Liver (tissue), 9 donors: ENCODE measurements around the gene FAM184B. TPM values are rescaled to one million over a fixed set of nuclear protein-coding genes. Genes with fewer than 3 reads are reported as not detected.

Experiments used
- DNase-seq: peaks from one replicate; pipeline ENCODE4 v3.0.0-alpha.2; 2017; ENCODE audit warnings: low spot score
- H3K27ac ChIP-seq, 2 donors: one replicate each; pipeline ENCODE4 v1.7.0; 2013; ENCODE audit warnings: inconsistent platforms in 2 of 2, low read length in 2 of 2, control low read depth in 1 of 2, low read depth in 1 of 2, mild to moderate bottlenecking in 1 of 2
- H3K27me3 ChIP-seq, 4 donors: one replicate each; pipeline versions ENCODE4 v1.6.1 to v1.7.0; 2013; ENCODE audit warnings: low read length in 3 of 4, inconsistent platforms in 1 of 4, mild to moderate bottlenecking in 1 of 4, moderate library complexity in 1 of 4; ENCODE audit not compliant: control insufficient read depth in 4 of 4, insufficient read depth in 4 of 4
- H3K36me3 ChIP-seq, 4 donors: one replicate each; pipeline versions ENCODE4 v1.6.1 to v1.7.0; 2013; ENCODE audit warnings: low read length in 3 of 4, mild to moderate bottlenecking in 3 of 4, low read depth in 1 of 4, moderate library complexity in 1 of 4; ENCODE audit not compliant: control insufficient read depth in 4 of 4, insufficient read depth in 3 of 4
- H3K4me1 ChIP-seq, 4 donors: one replicate each; pipeline versions ENCODE4 v1.6.1 to v1.7.0; 2013; ENCODE audit warnings: low read length in 3 of 4, mild to moderate bottlenecking in 3 of 4, moderate library complexity in 1 of 4; ENCODE audit not compliant: control insufficient read depth in 4 of 4, insufficient read depth in 4 of 4
- H3K4me3 ChIP-seq, 3 donors: one replicate each; pipeline versions ENCODE4 v1.6.1 to v1.7.0; 2013; ENCODE audit warnings: low read length in 3 of 3, control low read depth in 1 of 3, low read depth in 1 of 3, mild to moderate bottlenecking in 1 of 3
- H3K9ac ChIP-seq, 2 donors: one replicate each; pipeline ENCODE4 v1.7.0; 2013; ENCODE audit warnings: low read length in 2 of 2, mild to moderate bottlenecking in 2 of 2, moderate library complexity in 2 of 2, control low read depth in 1 of 2, low read depth in 1 of 2
- H3K9me3 ChIP-seq, 4 donors: one replicate each; pipeline versions ENCODE4 v1.6.1 to v1.7.0; 2013; ENCODE audit warnings: low read length in 3 of 4; ENCODE audit not compliant: control insufficient read depth in 4 of 4
- ATF3 ChIP-seq: IDR thresholded peaks from 2 replicates; pipeline ENCODE4 v1.6.1; 2016; ENCODE audit warnings: antibody characterized with exemption
- CTCF ChIP-seq: fragments of 150-350 bp; IDR thresholded peaks from 2 replicates; pipeline ENCODE4 v1.5.1; 2017; ENCODE audit warnings: improper control_type of control experiment, low read depth, low read length; ENCODE audit not compliant: missing input control
- EGR1 ChIP-seq, 2 donors: IDR thresholded peaks; 2 replicates each; pipeline ENCODE4 v1.6.1; 2016 to 2018; ENCODE audit warnings: antibody characterized with exemption in 2 of 2, low read depth in 2 of 2
- FOXA1 ChIP-seq: IDR thresholded peaks from 2 replicates; pipeline ENCODE4 v1.6.1; 2016; ENCODE audit warnings: antibody characterized with exemption
- FOXA2 ChIP-seq: IDR thresholded peaks from 2 replicates; pipeline ENCODE4 v1.6.1; 2016; ENCODE audit warnings: antibody characterized with exemption
- GABPA ChIP-seq, 2 donors: IDR thresholded peaks in 1 of 2; conservative IDR thresholded peaks in 1 of 2; 2 replicates each; pipeline ENCODE4 v1.6.1; 2016; ENCODE audit warnings: antibody characterized with exemption in 2 of 2, mild to moderate bottlenecking in 1 of 2, moderate library complexity in 1 of 2
- HNF4A ChIP-seq, 2 donors: conservative IDR thresholded peaks; 2 replicates each; pipeline ENCODE4 v1.6.1; 2016; ENCODE audit warnings: antibody characterized with exemption in 2 of 2, mild to moderate bottlenecking in 2 of 2
- HNF4G ChIP-seq: IDR thresholded peaks from 2 replicates; pipeline ENCODE4 v1.6.1; 2016; ENCODE audit warnings: antibody characterized with exemption
- JUND ChIP-seq, 2 donors: IDR thresholded peaks; 2 replicates each; pipeline ENCODE4 v1.6.1; 2016; ENCODE audit warnings: antibody characterized with exemption in 2 of 2
- MAX ChIP-seq: IDR thresholded peaks from 2 replicates; pipeline ENCODE4 v1.6.1; 2016; ENCODE audit warnings: antibody characterized with exemption
- NR2F2 ChIP-seq: IDR thresholded peaks from 2 replicates; pipeline ENCODE4 v1.6.1; 2016; ENCODE audit warnings: antibody characterized with exemption
- RAD21 ChIP-seq, 2 donors: IDR thresholded peaks; 2 replicates each; pipeline ENCODE4 v1.6.1; 2016; ENCODE audit warnings: antibody characterized with exemption in 2 of 2, mild to moderate bottlenecking in 2 of 2
- REST ChIP-seq: IDR thresholded peaks from 2 replicates; pipeline ENCODE4 v1.6.1; 2016; ENCODE audit warnings: antibody characterized with exemption, mild to moderate bottlenecking
- RXRA ChIP-seq, 2 donors: IDR thresholded peaks; 2 replicates each; pipeline ENCODE4 v1.6.1; 2017 to 2018; ENCODE audit warnings: antibody characterized with exemption in 2 of 2, mild to moderate bottlenecking in 1 of 2
- SP1 ChIP-seq: IDR thresholded peaks from 2 replicates; pipeline ENCODE4 v1.6.1; 2018; ENCODE audit warnings: antibody characterized with exemption, mild to moderate bottlenecking
- TAF1 ChIP-seq: conservative IDR thresholded peaks from 2 replicates; pipeline ENCODE4 v1.6.1; 2016; ENCODE audit warnings: antibody characterized with exemption, mild to moderate bottlenecking
- YY1 ChIP-seq: IDR thresholded peaks from 2 replicates; pipeline ENCODE4 v1.6.1; 2016; ENCODE audit warnings: antibody characterized with exemption, mild to moderate bottlenecking
- WGBS: extraction: QIAGEN DNeasy Blood & Tissue Kit; methylation state at CpG from one replicate; pipeline ENCODE4 v1.1.7; 2013; 5-methylcytosine and 5-hydroxymethylcytosine counted together
- polyA plus RNA-seq, 2 donors: library from polyadenylated mRNA; stranded (reverse) in 1 of 2; unstranded in 1 of 2; fragments of 200-250 nt in 1 of 2; fragments of >200 nt in 1 of 2; fragmentation: Nextera tagmentation in 1 of 2; extraction: Ambion mirVana in 1 of 2; gene quantifications; one replicate each; pipeline versions ENCODE4 v1.2.1 to v1.2.3, GENCODE V29; 2013 to 2015
- total RNA-seq, 2 donors: library from RNA; depleted of rRNA; stranded (reverse); fragments of >200 nt; gene quantifications; one replicate each; pipeline ENCODE4 v1.2.3, GENCODE V29; 2014
- donor health status: healthy.
- donor health status: healthy.
- donor health status: healthy.
- donor health status: healthy.
- donor health status: healthy.

Gene FAM184B
- total and polyA plus RNA-seq, 4 donors, result 0.01 TPM; not detected in 3

GRCh38 chr4:17787315-17787714 lies 5.9 kb upstream of the FAM184B start:
- WGBS, result 92% methylated on average over 5 of the region's 5 CpGs

GRCh38 chr4:17786567-17786966 lies 5.1 kb upstream of the FAM184B start:
- no peak for DNase-seq
- Histone ChIP-seq H3K27me3 (peaks cover 0 to 7% (median 2%) of the 10 kb centered on the region in 4 donors), H3K9me3 (no peaks in the 10 kb centered on the region), H3K4me1 (peaks cover 2 to 7% (median 5%) of the 10 kb centered on the region in 4 donors), H3K27ac (no peak overlapping the region), H3K4me3 (no peak overlapping the region), H3K9ac (no peak overlapping the region), H3K36me3 (no peaks in the 10 kb centered on the region)
- 78% methylated on average over 5 of the region's 5 CpGs for WGBS
- no peak for TF ChIP-seq SP1
- no peak for TF ChIP-seq FOXA1
- TF ChIP-seq MAX, result no peak
- no peak for TF ChIP-seq HNF4G
- TF ChIP-seq YY1, result no peak
- no peak for TF ChIP-seq ATF3
- TF ChIP-seq RXRA (IDR thresholded peaks at IDR 0.05), result no peak
- TF ChIP-seq GABPA (IDR thresholded peaks at IDR 0.05 in 1 of 2, conservative IDR thresholded peaks at IDR 0.05 in 1 of 2), result no peak
- TF ChIP-seq FOXA2, result no peak
- no peak for TF ChIP-seq REST
- no peak for TF ChIP-seq EGR1 (IDR thresholded peaks at IDR 0.05; ENCODE audit: low read depth in 2 of 2)
- TF ChIP-seq TAF1, result no peak
- TF ChIP-seq HNF4A (conservative IDR thresholded peaks at IDR 0.05), result no peak
- no peak for TF ChIP-seq NR2F2
- TF ChIP-seq CTCF, result no peak
- TF ChIP-seq JUND (IDR thresholded peaks at IDR 0.05), result no peak

More at GRCh38 chr4:17787315-17787714, 5.9 kb upstream of the FAM184B start:
- Histone ChIP-seq H3K27ac (no peak overlapping the region), H3K36me3 (no peaks in the 10 kb centered on the region), H3K9me3 (no peaks in the 10 kb centered on the region), H3K27me3 (peaks cover 0 to 2% (median 0%) of the 10 kb centered on the region in 4 donors), H3K4me3 (no peak overlapping the region), H3K9ac (no peak overlapping the region), H3K4me1 (no peaks in the 10 kb centered on the region)
- DNase-seq, result no peak
- TF ChIP-seq SP1, result no peak
- no peak for TF ChIP-seq GABPA (IDR thresholded peaks at IDR 0.05 in 1 of 2, conservative IDR thresholded peaks at IDR 0.05 in 1 of 2)
- TF ChIP-seq EGR1 (IDR thresholded peaks at IDR 0.05; ENCODE audit: low read depth in 2 of 2), result no peak
- TF ChIP-seq RAD21 (IDR thresholded peaks at IDR 0.05), result no peak
